ENCODE data around the gene PLSCR4.

GRCh38 chr3:146154316-146154715, 96.6 kb downstream of the PLSCR4 start:
- TF ChIP-seq POLR2A (IDR thresholded peaks at IDR 0.05) (no peak), CTCF (IDR thresholded peaks at IDR 0.05) (no peak), POLR2AphosphoS5 (IDR thresholded peaks at IDR 0.05) (no peak), EP300 (IDR thresholded peaks at IDR 0.05) (no peak)

Measured in gastroesophageal sphincter (tissue), 3 donors.